Measurements from ENCODE around the gene ANKRD33.

Gene ANKRD33

GRCh38 chr12:51893786-51894185, 5.9 kb downstream of the ANKRD33 start:
- Histone ChIP-seq H3K79me2 (ENCODE audit: insufficient read depth, low read depth) (no peaks in the 10 kb centered on the region), H4K20me1 (ENCODE audit: insufficient read depth) (no peaks in the 10 kb centered on the region), H3K27ac (no peak overlapping the region), H3K9ac (no peak overlapping the region), H3K4me3 (IDR thresholded peaks at IDR 0.05; ENCODE audit: insufficient read depth, low read depth, low read length) (no peak overlapping the region), H3K4me2 (no peak overlapping the region), H2AFZ (ENCODE audit: low read depth) (no peak overlapping the region), H3K27me3 (ENCODE audit: insufficient read depth, low read depth) (no peaks in the 10 kb centered on the region), H3K4me1 (ENCODE audit: low read depth, poor library complexity, severe bottlenecking) (no peaks in the 10 kb centered on the region), H3K36me3 (ENCODE audit: insufficient read depth) (no peaks in the 10 kb centered on the region)
- TF ChIP-seq CTCF (conservative IDR thresholded peaks at IDR 0.05; ENCODE audit: low read depth, low read length): no peak

GRCh38 chr12:51895378-51896135, 7.7 kb downstream of the ANKRD33 start:
- no peak for TF ChIP-seq CTCF (conservative IDR thresholded peaks at IDR 0.05; ENCODE audit: low read depth, low read length)
- no peak overlapping the region for H3K9ac ChIP-seq
- H2AFZ ChIP-seq (ENCODE audit: low read depth): no peak overlapping the region
- H3K36me3 ChIP-seq (ENCODE audit: insufficient read depth): no peaks in the 10 kb centered on the region
- no peaks in the 10 kb centered on the region for H3K4me1 ChIP-seq (ENCODE audit: low read depth, poor library complexity, severe bottlenecking)
- H3K27me3 ChIP-seq (ENCODE audit: insufficient read depth, low read depth): no peaks in the 10 kb centered on the region
- H3K27ac ChIP-seq: no peak overlapping the region
- H4K20me1 ChIP-seq (ENCODE audit: insufficient read depth): no peaks in the 10 kb centered on the region
- H3K4me2 ChIP-seq: no peak overlapping the region
- no peak overlapping the region for H3K4me3 ChIP-seq (IDR thresholded peaks at IDR 0.05; ENCODE audit: insufficient read depth, low read depth, low read length)
- no peaks in the 10 kb centered on the region for H3K79me2 ChIP-seq (ENCODE audit: insufficient read depth, low read depth)

DNA sequence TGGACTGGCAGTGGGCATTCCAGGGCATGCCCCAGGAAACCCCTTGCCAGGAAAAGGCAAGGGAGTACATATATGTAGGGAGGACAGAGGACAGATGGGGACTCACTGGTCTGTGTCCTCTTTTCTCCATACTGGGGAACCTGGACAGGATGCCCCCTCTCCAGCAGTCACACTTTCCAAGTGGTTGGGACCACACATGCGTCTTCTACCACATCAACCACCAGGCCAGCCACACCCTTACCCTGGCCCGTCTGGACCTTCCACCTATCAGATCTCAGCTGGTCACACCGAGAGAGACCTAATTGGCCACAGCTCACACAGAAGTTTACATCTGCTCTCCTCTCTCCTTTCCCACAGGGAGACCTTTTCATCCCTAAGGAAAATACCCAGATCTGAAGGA, 8.3 kb downstream of the ANKRD33 start:
- no peak overlapping the region for H3K4me2 ChIP-seq
- no peak overlapping the region for H3K27ac ChIP-seq
- no peaks in the 10 kb centered on the region for H4K20me1 ChIP-seq (ENCODE audit: insufficient read depth)
- H3K9ac ChIP-seq: no peak overlapping the region
- no peak overlapping the region for H3K4me3 ChIP-seq (IDR thresholded peaks at IDR 0.05; ENCODE audit: insufficient read depth, low read depth, low read length)
- no peaks in the 10 kb centered on the region for H3K4me1 ChIP-seq (ENCODE audit: low read depth, poor library complexity, severe bottlenecking)
- no peak for TF ChIP-seq CTCF (conservative IDR thresholded peaks at IDR 0.05; ENCODE audit: low read depth, low read length)
- no peak overlapping the region for H2AFZ ChIP-seq (ENCODE audit: low read depth)
- H3K36me3 ChIP-seq (ENCODE audit: insufficient read depth): no peaks in the 10 kb centered on the region
- no peaks in the 10 kb centered on the region for H3K27me3 ChIP-seq (ENCODE audit: insufficient read depth, low read depth)
- H3K79me2 ChIP-seq (ENCODE audit: insufficient read depth, low read depth): no peaks in the 10 kb centered on the region

DNA sequence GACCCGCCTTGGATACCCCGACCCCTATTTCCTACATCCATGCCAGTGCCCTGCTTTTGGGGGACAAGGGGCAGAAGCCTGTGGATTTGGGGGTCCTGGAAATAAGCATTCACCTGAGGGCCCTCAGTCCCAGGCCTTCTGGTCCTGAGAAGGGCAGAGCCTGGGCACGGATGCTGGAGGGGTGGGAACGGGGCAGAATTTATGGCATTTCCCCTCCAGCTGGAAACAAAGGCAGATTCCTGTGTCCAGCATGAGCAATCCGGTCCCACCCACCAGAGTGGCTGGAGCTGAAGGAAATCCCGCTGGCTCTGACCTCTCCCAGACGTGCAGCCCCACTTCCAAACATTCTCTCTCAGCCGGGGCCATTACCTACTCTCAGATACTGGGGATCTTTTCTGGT, 9.3 kb downstream of the ANKRD33 start:
- Histone ChIP-seq H3K79me2 (ENCODE audit: insufficient read depth, low read depth) (no peaks in the 10 kb centered on the region), H3K4me3 (IDR thresholded peaks at IDR 0.05; ENCODE audit: insufficient read depth, low read depth, low read length) (no peak overlapping the region), H3K4me1 (ENCODE audit: low read depth, poor library complexity, severe bottlenecking) (no peaks in the 10 kb centered on the region), H3K36me3 (ENCODE audit: insufficient read depth) (no peaks in the 10 kb centered on the region), H3K4me2 (no peak overlapping the region), H3K27me3 (ENCODE audit: insufficient read depth, low read depth) (no peaks in the 10 kb centered on the region), H4K20me1 (ENCODE audit: insufficient read depth) (no peaks in the 10 kb centered on the region), H3K27ac (no peak overlapping the region), H2AFZ (ENCODE audit: low read depth) (no peak overlapping the region), H3K9ac (no peak overlapping the region)
- no peak for TF ChIP-seq CTCF (conservative IDR thresholded peaks at IDR 0.05; ENCODE audit: low read depth, low read length)
